HepG2 (cell line): ENCODE measurements around the gene SULT6B1. TPM values are rescaled to one million over a fixed set of nuclear protein-coding genes. Genes with fewer than 3 reads are reported as not detected.

Experiments
- FOSL2 ChIP-seq: sonication (generic); formaldehyde crosslinking; IDR thresholded peaks from 2 replicates; pipeline ENCODE4 v1.4.0; 2020; ENCODE audit warnings: missing genetic modification reagents
- KMT2B ChIP-seq: IDR thresholded peaks from 2 replicates; pipeline ENCODE4 v1.6.1; 2016; ENCODE audit warnings: missing genetic modification reagents, missing compliant biosample characterization
- REST ChIP-seq, 2 experiments: IDR thresholded peaks; 2 replicates each; pipeline ENCODE4 v1.6.1; 2011 to 2012; ENCODE audit warnings: low read length in 2 of 2, borderline replicate concordance in 1 of 2, low read depth in 1 of 2, mild to moderate bottlenecking in 1 of 2, moderate library complexity in 1 of 2
- RFXANK ChIP-seq: IDR thresholded peaks from 2 replicates; pipeline ENCODE4 v1.6.1; 2016
- TEAD2 ChIP-seq: sonication (generic); formaldehyde crosslinking; IDR thresholded peaks from 2 replicates; pipeline ENCODE4 v1.9.0; 2021; ENCODE audit warnings: missing genetic modification reagents
- ZBTB43 ChIP-seq: sonication (generic); formaldehyde crosslinking; conservative IDR thresholded peaks from 2 replicates; pipeline ENCODE4 v1.4.0; 2020; ENCODE audit warnings: missing genetic modification reagents
- ZMYM2 ChIP-seq: sonication (generic); formaldehyde crosslinking; IDR thresholded peaks from 2 replicates; pipeline ENCODE4 v1.8.0; 2022; ENCODE audit warnings: mild to moderate bottlenecking, missing genetic modification reagents
- ZMYM4 ChIP-seq: sonication (generic); formaldehyde crosslinking; IDR thresholded peaks from 2 replicates; pipeline ENCODE4 v1.8.1; 2023; ENCODE audit warnings: mild to moderate bottlenecking, missing genetic modification reagents
- ZNF383 ChIP-seq: sonication (generic); formaldehyde crosslinking; IDR thresholded peaks from 2 replicates; pipeline ENCODE4 v1.4.0; 2020; ENCODE audit warnings: missing genetic modification reagents, mild to moderate bottlenecking, borderline replicate concordance
- ZNF414 ChIP-seq: sonication (generic); formaldehyde crosslinking; IDR thresholded peaks from 2 replicates; pipeline ENCODE4 v1.5.0; 2020; ENCODE audit warnings: missing genetic modification reagents
- ZNF512 ChIP-seq: sonication (generic); formaldehyde crosslinking; IDR thresholded peaks from 2 replicates; pipeline ENCODE4 v1.4.0; 2020; ENCODE audit warnings: mild to moderate bottlenecking, missing genetic modification reagents
- ZNF558 ChIP-seq: sonication (generic); formaldehyde crosslinking; IDR thresholded peaks from 2 replicates; pipeline ENCODE4 v1.9.0; 2022; ENCODE audit warnings: mild to moderate bottlenecking, missing genetic modification reagents, borderline replicate concordance
- ZNF720 ChIP-seq: sonication (generic); formaldehyde crosslinking; IDR thresholded peaks from 2 replicates; pipeline ENCODE4 v1.4.0; 2020; ENCODE audit warnings: missing genetic modification reagents
- polyA plus RNA-seq, 8 experiments: library from polyadenylated mRNA; depleted of rRNA in 3 of 8; stranded (reverse) in 7 of 8; unstranded in 1 of 8; fragments of >200 nt; fragmentation: Illumina TruSeq in 4 of 8; extraction: Trizol in 4 of 8; gene quantifications; 2 replicates each; pipeline versions ENCODE4 v1.2.1 to v1.2.3, GENCODE V29; 2011 to 2016; ENCODE audit warnings: low read depth in 4 of 8, missing spikeins in 1 of 8, mixed read lengths in 1 of 8; ENCODE audit not compliant: insufficient read depth in 1 of 8
- total RNA-seq, 5 experiments: library from RNA; depleted of rRNA; stranded (reverse); fragments of >200 nt; fragmentation: Illumina TruSeq; extraction: Trizol; gene quantifications; 2 replicates each; pipeline ENCODE4 v1.2.3, GENCODE V29; 2016; ENCODE audit warnings: low read depth in 1 of 5
- TF ChIP-seq, protein P1 (sequence below): sonication (generic); formaldehyde crosslinking; IDR thresholded peaks from 2 replicates; pipeline ENCODE4 v1.4.0; 2020; ENCODE audit warnings: low read depth, mild to moderate bottlenecking, missing genetic modification reagents
- TF ChIP-seq, protein P2 (sequence below): sonication (generic); formaldehyde crosslinking; conservative IDR thresholded peaks from 2 replicates; pipeline ENCODE4 v1.8.1; 2023; ENCODE audit warnings: missing genetic modification reagents
- TF ChIP-seq, protein P3 (sequence below): sonication (generic); formaldehyde crosslinking; conservative IDR thresholded peaks from 2 replicates; pipeline ENCODE4 v1.8.0; 2022; ENCODE audit warnings: low read depth, missing genetic modification reagents

SULT6B1 gene
- total and polyA plus RNA-seq, 2 of the 13 experiments (the other 11 are each of a cell fraction or from before 2014, with no cell fraction given), result not detected

DNA sequence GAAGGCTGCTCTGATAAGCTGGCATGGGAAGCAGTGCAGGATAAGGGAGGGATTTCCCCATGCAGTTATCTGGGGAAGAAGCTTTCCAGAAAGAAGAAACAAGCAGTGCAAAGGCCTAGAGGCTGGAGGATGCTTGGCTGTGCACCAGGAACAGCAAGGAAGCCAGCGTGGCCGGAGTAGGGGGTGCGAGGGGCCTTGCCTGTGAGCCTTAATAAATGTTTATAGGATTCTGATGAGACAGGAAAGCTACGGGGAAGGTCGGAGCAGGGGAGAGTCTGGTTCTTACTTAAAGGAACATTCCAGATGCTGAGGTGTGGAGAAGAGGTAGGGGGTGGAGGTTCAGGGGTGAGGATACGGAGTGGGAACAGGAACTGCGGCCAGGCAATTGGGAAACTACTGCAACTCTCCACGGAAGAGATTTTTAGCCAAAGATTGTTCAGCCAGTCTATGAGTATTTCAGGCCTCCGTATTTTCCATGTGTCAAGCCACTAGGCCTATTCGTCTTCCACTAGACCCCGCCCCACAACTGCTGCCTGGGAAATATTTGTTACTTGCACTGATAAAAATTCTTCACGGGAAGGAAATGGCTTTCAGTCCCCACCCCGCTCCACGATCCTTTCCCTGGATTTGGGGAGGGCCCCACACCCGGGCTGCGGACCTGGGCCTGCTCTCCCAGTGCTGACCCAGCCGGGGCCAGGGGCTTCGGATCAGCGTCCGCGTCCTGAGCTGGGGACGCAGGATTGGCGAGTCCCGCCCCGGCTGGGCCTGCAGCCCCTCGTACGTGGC is 32.2 kb downstream of the SULT6B1 start (continued):
- no peak for TF ChIP-seq ZNF383 (CRISPR knock-in tag)
- no peak for TF ChIP-seq ZMYM2 (CRISPR knock-in tag)
- TF ChIP-seq TEAD2 (CRISPR knock-in tag), result no peak
- TF ChIP-seq, protein P1, sequence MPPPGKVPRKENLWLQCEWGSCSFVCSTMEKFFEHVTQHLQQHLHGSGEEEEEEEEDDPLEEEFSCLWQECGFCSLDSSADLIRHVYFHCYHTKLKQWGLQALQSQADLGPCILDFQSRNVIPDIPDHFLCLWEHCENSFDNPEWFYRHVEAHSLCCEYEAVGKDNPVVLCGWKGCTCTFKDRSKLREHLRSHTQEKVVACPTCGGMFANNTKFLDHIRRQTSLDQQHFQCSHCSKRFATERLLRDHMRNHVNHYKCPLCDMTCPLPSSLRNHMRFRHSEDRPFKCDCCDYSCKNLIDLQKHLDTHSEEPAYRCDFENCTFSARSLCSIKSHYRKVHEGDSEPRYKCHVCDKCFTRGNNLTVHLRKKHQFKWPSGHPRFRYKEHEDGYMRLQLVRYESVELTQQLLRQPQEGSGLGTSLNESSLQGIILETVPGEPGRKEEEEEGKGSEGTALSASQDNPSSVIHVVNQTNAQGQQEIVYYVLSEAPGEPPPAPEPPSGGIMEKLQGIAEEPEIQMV (CRISPR knock-in tag), result no peak
- TF ChIP-seq ZNF720 (CRISPR knock-in tag), result no peak
- TF ChIP-seq, protein P2, sequence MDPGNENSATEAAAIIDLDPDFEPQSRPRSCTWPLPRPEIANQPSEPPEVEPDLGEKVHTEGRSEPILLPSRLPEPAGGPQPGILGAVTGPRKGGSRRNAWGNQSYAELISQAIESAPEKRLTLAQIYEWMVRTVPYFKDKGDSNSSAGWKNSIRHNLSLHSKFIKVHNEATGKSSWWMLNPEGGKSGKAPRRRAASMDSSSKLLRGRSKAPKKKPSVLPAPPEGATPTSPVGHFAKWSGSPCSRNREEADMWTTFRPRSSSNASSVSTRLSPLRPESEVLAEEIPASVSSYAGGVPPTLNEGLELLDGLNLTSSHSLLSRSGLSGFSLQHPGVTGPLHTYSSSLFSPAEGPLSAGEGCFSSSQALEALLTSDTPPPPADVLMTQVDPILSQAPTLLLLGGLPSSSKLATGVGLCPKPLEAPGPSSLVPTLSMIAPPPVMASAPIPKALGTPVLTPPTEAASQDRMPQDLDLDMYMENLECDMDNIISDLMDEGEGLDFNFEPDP (CRISPR knock-in tag), result 0 out of 2 replicates have a peak, but pooled peaks have one; percentile 85
- no peak for TF ChIP-seq REST (IDR thresholded peaks at IDR 0.05; ENCODE audit: borderline replicate concordance in 1 of 2, low read depth in 1 of 2, low read length in 2 of 2)
- TF ChIP-seq ZNF558 (CRISPR knock-in tag), result peak; percentile 78; the same call in 1 of the 2 replicates
- TF ChIP-seq ZNF512 (CRISPR knock-in tag), result no peak
- TF ChIP-seq ZMYM4, result 0 out of 2 replicates have a peak, but pooled peaks have one; percentile 48
- no peak for TF ChIP-seq KMT2B (CRISPR knock-in tag)
- no peak for TF ChIP-seq RFXANK
- TF ChIP-seq, protein P3, sequence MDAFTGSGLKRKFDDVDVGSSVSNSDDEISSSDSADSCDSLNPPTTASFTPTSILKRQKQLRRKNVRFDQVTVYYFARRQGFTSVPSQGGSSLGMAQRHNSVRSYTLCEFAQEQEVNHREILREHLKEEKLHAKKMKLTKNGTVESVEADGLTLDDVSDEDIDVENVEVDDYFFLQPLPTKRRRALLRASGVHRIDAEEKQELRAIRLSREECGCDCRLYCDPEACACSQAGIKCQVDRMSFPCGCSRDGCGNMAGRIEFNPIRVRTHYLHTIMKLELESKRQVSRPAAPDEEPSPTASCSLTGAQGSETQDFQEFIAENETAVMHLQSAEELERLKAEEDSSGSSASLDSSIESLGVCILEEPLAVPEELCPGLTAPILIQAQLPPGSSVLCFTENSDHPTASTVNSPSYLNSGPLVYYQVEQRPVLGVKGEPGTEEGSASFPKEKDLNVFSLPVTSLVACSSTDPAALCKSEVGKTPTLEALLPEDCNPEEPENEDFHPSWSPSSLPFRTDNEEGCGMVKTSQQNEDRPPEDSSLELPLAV (CRISPR knock-in tag), result no peak
- no peak for TF ChIP-seq ZNF414
- 0 out of 2 replicates have a peak, but pooled peaks have one; percentile 3 for TF ChIP-seq FOSL2
- TF ChIP-seq ZBTB43, result no peak
